Bone marrow (tissue), 2 donors: Measurements from ENCODE around the gene NAP1L4.

Source experiments
- DNase-seq, 2 donors: peaks; one replicate each; lab custom pipeline; 2025; lab: John Stamatoyannopoulos, UW

NAP1L4 gene

DNA sequence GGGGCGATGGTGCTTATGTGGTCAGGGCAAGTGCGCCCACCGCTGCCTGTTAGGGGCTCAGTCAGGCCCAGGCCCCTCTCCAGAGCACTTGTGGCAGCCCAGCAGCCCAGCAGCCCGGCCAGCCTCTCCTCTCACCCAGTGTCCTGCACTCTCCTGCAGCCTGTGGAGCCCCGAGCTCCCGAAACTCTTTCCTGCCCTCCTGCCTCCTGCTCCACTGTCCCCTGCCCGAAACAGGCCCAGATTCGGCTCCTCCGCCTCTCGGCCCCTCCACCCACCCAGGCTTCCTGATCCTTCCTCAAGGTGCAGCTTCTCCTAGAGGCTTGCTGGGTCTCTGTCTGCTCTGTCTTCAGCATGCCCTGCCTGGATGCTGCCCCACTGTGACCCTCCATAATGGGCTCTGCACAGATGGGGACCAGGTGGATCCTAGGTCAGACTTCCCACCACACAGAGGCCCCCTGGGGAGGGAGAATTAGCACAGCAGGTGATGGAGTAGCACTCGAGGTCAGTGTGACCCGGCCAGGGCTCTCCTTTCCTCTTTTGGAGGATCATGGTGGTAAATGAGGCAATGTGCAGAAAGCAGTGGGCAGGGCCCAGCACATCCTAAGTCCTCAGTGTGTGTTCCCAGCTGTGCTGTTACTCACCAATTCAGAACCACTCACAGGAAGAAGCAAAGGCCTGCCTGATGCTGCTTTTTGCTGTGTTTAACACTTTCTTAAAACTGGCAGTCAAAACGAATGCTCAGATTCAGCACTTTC, 18.6 kb upstream of the NAP1L4 start:
- DNase-seq: no peak

DNA sequence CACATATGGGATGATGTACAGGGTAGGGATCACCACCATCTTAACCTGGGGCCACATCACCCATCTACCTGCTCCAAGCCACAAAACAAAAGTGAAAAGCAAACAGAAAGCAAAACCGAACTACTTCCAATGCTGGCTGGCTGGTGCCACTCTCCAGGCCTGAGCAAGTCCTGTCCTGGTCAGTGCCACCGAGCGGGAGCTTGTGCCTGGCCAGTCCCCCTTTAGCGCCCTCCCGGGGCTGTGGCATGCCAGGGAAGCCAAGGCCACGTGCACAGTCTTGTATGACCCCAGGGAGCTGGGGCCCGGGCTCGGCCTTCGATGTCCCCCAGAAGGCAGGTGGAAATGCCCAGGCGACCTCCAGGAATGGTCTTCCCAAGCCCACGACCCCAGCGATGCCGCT, 17.9 kb upstream of the NAP1L4 start:
- DNase-seq: no peak

DNA sequence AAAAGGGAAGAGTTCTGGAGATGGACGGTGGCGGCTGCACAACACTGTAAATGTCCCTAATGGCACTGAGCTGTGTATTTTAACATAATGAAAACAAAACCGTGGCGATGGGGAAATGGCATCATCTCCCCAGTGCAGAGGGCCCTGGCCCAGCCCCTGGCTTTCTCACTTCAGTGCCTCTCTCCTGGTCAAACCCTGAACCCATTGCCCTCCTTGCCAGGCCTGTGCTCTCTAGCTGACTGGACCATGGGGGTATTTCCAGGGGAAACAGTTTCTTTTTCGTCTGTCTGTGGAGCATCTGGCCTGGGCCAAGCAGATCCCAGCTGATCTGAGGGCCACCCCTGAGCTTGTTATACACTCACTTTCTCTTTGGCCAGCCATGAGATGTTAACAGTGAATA, 17.4 kb upstream of the NAP1L4 start:
- DNase-seq: no peak

DNA sequence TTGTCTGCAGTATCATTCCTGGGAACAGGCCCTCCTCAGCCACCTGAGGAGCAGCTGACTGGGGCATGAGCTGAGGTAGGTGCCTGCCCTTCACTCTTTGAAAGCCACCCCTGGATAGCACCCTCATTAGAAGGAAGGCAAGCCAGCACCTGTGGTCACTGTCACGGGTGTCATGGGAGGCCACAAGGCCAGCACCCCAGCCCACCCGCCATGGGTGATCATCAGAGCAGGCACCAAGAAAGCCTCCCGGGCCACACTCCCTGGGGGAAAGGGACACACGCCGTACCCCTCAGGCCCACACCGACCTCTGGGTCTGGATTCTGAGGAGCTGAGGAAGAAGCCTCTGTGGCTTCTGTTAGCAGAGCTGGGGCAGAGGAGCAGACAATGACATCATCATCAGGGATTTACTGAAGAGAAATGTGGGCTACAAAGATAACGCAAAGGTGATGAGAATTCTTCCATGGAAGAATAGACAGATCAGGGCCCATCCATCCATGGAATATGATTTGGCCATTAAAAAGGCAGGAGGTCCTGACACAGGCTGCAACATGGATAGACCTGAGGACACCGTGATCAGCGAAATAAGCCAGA, 16.7 kb upstream of the NAP1L4 start:
- DNase-seq: no peak

DNA sequence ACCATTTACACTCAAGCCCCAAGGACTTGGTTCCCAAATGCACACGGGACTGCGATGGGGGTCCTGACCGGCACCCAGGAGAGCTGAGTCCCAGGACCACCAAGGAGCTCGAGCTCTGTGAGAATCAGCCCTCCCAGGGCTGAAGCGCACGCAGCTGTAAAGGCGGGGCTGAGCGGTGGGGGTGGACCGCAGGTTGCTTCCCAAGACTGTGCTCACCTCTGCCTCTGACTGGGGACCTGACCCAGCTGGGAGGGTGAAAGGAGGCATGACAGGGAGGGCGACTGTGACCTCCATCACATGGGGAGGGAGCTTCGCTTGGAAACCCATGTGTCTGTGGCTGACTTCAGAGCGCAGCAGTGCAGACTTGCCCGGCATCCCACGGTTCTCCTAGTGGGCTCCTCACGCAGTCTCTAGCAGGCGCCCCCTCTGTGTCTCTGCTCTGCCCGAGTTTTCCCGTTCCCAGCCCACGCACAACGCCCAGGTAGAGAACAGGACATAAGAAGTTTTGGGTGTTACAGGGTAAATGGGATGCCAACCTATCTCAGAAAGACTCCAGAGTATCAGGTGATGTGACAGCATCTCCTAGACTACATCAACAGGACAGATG, 15.4 kb upstream of the NAP1L4 start:
- DNase-seq: no peak

DNA sequence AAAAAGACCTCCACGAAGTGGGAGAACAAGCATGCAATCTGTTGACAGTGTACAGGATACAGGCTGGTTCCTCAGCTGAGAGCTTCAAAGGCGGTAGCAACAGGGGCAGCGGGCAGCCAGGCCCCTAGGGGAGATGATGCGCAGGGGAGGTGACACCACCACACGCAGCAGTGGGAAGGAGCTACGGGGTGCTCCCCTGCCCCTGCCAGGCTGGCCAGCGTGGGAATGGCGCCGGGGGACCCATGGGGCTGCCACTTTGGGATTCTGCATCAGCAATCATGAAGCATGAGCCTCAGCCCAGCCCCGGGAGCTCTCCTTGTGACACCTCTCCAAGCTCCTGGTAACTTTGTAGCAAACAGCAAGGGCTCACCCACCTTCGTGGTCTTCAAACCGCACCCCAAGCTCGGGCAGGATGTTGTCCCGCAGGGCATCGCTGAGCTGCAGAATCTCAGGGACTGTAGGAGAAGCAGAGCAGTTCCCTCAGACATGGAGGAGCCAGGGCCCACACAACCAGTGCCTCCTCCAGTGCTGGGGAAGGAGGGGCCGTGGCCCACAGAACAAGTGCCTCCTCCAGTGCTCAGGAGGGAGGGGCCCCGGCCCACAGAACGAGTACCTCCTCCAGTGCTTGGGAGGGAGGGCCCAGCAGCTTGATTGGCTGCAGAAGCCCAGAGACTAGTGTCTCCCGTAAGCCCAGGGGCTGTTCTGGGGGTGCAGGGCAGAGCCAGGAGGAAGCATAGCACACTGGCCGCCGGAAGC, 14.6 kb upstream of the NAP1L4 start:
- no peak for DNase-seq

DNA sequence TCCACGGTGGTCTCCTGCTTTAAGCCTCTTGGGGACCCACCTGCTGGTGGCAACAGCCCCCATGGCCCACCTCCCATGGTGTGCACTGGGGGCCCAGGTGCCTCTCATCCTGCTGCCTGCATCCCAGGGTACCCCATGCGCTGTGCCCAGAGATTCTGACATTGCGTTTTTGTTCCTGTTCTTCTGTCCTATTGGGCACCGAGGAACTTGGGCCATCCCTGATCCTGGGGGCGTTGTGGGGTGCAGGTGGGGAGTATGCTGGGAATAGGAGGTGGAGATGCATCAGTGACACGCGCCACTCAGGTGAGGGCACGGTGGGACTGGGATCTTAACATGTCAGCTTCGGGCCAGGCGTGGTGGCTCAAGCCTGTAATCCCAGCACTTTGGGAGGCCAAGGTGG, 12.4 kb upstream of the NAP1L4 start:
- DNase-seq: no peak

DNA sequence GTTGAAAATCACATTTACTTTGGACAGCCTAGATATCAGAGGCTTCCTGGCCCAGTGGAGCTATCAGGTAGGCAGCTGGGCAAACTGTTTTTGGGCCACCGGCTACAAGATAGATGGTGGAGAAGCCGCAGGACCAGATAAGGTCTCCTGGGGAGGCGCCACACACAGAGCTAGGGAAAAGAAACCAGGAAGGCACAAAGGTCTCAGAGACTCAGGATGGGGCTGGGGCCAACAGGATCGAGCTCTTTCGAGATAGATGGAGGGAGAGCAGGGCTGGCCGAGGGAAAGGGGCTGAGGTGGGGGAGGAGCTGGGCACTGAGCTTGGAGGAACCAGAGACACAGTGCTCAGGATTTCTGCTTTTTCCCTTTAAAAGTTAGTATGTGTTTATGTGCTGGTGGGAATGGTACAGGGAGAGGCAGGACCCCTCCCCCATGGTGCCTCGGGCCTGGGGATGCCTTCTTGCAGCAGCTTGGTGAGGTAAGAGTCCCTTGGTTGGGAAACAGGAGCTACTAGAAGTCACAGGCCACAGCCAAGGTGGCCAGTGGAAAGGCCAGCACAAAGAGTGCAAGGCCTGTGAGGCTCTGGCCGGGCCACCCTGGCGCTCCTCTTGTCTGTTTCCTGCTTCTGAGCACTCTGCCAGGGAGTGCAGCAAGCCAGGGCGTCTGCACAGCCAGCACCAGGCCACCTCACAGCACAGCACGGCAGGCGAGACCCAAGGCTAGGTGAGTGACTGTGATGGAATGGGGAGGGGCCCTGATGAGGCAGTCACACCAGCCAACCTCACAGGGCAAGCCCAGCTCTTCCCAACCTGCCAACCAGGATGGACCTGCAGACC, 11.5 kb upstream of the NAP1L4 start:
- no peak for DNase-seq

DNA sequence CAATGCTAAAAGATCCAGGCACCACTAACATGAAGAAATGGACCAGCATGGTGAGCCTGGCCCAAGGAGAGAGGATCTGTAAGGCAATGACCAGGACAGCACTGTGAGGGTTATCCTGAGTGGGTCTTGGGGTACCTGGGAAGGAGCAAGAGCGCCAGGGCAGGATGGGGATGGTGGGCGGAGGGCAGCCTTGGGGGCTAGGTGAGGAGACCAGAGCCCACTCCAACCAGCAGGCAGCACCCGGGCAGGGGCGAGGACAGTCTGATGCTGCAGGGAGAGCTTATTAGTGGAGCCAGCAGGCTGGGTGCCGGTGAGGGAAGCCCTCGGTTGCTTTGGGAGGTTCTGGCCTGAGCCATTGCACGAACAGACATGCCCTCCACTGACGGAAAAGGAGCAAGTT, 10.7 kb upstream of the NAP1L4 start:
- no peak for DNase-seq

DNA sequence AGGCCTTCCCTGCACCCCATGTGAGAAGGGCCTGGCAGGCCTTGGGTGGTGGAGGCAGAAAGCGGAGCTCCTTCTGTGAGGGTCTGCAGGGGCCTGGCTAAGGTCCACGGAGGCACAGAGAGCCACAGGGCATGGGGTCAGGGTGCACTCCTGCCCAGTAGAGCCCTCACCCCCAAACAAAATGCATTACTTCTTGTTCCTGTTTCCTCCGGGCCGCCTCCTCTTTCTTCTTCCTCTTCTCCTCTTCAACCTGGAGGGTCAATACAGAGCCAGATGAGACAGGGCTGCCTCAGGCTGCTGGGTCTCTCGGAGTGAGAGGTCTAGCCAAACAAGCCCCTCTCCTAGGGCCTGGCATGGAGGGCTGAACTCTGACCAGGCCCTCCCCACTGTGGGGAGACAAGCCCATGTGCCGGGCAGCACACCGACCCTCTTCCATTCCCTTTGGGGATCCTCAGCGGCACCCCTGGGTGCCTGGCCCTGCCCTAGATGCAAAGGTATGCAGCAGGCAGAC, 10.3 kb upstream of the NAP1L4 start:
- DNase-seq: no peak

DNA sequence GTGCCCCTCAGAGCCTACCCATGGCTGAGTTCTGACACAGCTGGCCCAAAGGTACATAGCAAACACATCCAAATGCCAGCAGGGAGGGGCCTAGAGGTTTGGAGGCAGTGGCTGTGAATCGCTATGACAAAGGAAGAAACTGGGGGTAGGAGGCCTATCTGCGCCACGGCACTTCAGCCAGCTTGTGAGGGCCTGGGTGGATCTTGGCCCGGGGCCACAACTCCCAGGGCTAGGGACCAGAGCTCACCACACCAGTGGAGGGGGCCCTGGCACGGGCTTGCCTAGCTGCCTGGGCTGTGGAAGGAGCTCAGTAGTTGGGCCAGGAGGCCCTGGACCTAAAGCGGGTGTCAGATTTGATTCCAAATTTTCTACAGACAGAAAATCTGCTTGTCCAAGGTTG, 9.4 kb upstream of the NAP1L4 start:
- no peak for DNase-seq

DNA sequence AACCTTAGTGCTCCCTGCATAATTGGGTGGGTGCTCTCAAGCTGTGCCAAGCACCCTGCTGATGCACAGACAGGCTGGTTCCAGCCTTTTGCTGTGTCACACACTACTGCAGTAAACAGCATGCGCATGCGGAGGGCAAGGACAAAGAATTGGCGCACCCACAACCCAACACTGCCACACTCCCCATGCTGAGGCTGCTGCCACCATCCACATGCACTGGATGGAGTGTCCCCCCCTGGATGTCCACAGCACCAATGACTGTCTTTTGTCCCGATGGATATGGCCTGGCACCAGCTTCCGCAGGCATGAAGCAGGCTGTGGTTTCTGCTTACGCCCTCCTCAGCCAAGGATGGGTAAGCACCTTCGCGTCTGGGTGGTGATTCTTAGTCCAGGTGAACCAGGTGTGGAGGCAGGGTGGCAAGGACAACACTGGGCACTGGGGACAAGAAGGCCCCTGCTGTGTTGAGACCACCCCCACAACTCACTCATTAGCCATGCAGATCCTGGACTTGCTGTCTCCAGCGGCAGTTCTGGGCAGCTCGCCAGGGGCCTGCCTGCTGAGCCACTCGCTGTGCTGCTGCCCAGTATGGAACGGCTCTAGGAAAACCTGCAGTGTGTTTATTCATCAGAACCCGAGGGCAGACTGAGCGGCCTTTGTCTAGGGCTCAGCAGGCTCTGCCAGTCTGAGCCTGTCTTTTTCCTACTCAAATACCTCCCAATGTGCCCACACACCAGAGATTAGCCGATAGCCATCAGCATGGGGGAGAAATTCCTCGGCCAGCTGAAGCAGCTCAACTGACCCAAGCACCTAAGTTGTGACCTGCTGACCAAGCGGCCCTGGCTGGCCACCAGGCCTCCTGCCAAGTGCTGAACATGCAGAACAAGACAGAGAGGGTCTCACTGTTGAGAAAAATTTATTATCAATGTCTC, 8.2 kb upstream of the NAP1L4 start:
- DNase-seq: no peak

DNA sequence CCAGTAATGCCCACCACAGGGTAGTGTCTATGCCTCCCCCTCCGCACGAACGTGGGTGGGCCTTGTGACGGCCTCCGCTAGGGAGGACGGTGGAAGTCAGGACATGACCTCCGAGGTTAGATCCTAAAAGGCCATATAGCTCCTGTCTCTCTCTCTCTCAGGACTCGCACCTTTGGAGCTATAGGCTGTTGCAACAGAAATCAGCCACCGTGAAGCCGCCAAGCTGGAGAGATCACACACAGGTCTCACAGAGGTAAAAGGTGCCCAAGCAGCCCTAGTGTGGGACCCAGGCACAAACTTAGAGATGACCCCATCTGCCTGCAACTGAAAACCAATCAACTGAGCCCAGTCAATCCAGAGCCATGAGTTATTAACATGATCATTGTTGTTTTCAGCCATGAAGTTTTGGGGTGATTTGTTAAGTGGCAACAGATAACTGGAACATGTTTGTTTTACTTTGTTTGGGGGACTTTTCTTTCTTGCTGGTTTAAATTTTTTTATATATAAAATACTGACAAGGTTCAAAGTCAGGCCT, 7.4 kb upstream of the NAP1L4 start:
- no peak for DNase-seq

DNA sequence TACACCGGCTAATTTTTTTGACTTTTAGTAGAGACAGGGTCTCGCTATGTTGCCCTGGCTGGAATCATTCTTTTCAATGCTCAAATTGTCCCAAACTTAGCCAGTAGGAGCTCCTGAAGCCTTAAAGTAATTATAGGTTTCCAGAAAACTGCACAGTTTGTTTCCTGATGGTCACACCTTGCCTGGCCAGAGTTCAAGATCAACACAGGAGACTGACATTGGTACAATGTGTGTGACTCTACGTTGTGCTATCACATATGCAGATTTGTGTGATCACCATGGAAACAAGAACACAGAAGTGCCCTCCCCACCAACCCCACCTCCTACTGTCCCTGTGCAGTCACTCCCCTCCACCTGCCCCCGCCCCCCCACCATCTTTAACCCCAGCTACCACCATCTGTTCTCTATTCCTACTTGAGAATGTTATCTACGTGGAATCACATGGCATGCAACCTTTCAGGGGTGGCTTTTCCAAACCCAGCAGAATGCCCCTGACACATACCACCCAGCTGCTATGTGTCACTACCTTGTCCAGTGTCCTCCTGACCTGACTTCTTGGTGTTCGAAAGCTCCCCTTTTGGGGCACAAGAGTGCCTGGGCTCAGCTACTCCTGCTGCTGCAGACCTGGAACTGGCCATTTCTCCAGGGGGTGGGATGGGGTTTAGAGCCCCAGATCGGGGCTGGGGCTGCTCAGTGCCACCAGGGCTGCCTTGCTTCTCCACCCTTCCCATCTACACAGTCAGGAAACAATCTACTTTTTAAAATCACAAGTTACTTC, 6.1 kb upstream of the NAP1L4 start:
- DNase-seq: no peak

DNA sequence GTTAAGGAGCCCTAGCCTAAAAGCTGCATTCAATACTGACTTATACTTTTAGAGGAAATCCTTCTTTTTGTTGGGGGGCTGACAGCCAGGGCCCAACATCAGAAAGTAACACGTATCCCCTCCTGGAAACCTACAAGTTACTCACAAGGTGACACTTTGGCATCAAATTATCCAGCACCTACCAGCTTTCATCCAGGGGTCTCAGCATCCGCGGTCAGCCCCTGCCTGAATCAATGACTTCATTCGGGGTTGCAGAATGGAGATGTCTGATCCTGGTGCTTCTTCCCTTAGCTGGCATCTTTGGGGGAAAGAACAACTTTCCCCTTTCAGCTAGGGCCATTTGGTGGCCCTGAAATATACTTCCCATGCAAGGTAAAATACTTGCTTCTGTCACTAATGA, 5.3 kb upstream of the NAP1L4 start:
- DNase-seq: no peak

DNA sequence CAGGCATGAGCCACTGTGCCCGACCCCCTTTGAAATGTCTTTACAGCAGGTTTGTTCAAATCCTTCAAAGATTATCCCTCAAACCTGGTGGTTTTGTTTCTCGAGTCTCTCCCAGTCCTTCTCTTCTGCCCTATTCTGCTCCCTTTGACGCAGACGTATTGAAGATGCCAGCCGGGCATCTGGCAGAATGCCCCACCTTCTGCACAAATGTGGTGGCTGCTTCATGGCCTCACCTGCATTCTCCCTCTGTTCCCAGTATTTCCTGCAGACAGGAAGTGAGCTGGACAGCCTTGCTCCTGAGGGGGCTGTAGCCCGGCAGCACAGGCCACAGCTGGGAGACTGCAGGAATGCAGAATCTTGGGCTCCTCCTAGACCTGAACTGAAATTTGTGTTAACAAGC, 4.8 kb upstream of the NAP1L4 start:
- DNase-seq: no peak

DNA sequence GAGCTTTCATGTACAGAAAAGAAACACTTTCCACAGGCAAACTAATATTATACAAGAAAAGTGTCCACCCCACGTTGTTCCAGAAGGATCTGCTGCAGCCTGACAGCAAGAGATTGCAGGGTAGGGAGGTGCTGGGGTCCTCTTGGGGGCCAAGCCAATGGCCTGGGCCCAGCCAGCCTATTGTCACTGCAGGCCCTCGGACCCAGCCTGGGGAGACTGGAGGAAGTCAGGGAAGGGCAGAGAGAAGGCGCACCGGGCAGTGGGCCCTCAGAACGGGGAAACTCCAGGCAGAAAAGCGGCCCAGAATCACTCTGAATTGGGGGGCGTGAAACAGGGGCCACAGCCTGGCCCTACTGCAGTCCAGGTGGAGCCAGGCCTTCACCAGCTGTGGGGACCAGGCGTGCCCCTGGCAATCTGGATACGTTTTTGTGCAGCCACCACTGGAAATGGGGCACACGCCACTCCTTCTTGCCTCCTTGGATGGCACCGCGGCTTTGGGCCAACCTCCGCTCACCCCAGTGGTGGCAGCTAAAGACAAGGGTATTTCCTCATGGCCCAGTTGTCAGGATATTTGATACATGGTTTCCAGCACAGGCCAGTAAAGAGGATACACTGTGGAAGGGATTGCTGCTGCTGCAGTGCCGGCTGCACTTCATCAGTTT, 3.9 kb upstream of the NAP1L4 start:
- DNase-seq: no peak

DNA sequence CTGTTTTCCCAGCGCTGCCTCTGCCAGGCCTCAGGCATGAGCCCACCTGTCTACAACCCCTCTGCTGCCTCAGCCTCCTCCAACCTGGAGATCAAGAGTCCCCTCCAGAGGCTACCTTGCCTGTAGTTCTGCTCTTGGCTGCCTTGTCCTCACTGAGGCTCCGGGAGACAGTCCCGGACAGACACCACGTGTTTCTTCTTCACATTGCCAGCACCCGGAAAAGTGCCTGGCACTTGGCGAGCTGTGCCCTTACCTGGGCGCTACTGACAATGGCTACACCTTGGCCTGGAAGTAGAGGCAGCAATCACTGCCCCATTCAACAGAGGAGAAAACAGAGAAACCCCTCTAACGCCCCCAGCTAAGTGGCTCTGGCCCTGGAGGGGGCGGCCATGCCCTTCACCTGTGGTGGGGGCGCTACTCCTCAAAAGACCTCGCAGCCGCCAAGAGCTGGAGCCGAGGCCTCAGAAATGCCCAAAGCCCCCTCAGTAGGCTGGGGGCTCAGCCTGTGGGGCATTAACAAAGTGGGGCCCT, 3.0 kb upstream of the NAP1L4 start:
- DNase-seq: no peak

DNA sequence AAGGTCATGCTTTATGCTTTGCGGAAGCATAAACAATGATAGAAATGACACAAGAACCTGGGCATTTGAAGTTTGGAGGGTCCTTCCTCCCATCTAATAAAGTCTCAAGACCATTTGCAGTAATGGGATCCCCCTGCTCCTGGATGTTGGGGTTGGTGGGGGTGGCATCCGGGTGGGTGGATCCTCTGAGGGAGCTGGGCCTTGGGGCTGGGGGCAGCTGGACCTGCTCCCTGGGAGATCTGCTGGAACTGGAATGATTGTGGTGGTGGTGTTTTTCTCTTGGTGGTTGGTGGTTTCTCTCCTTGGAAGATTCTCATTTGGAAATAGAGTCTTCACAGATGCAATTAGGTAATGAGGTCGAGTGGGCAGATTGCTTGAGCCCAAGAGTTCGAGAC, 2.2 kb upstream of the NAP1L4 start:
- DNase-seq: no peak
